ENCODE data around the gene RANBP17.

GRCh38 chr5:171120986-171121622 is 259.3 kb downstream of the RANBP17 start:
- TF ChIP-seq MYNN (tag by site-specific recombination; IDR thresholded peaks at IDR 0.05; ENCODE audit: borderline replicate concordance) (no peak), ATF2 (tag by site-specific recombination; IDR thresholded peaks at IDR 0.05; ENCODE audit: low read depth) (no peak), CTCF (tag by site-specific recombination; IDR thresholded peaks at IDR 0.05) (no peak), BCL6B (tag by site-specific recombination; IDR thresholded peaks at IDR 0.05) (no peak), ELK4 (IDR thresholded peaks at IDR 0.05; ENCODE audit: borderline replicate concordance, low read depth, low read length) (no peak), ZNF558 (tag by site-specific recombination; IDR thresholded peaks at IDR 0.05) (no peak), ZNF292 (tag by site-specific recombination; IDR thresholded peaks at IDR 0.05; ENCODE audit: borderline replicate concordance, low read depth) (no peak)
